ENCODE data around the gene NUDT14. TPM values are rescaled to one million over a fixed set of nuclear protein-coding genes. Genes with fewer than 3 reads are reported as not detected.

The NUDT14 gene
- total RNA-seq, 1 donor from 2014 or later = 39.1 TPM

DNA sequence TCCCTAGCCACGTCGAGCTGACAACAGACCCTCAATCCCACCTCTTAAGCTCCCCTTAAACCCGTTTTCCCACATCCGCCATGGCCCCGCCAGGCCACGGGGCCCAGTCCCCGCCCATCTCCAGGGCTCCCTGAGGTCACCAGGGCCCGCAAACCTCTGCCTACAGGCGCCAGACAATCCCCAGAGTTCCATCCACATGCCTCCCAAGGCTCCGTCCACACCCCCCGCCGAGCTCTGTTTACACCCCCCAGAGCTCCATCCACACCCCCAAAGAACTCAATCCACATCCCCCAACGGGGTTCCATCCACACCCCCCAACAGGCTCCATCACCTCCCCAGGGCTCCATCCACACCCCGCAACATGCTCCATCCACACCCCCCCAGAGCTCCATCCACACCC lies 21.8 kb downstream of the NUDT14 start:
- no peak for DNase-seq (ENCODE audit: extremely low spot score, unreplicated experiment)
- H3K27me3 Mint-ChIP-seq (ENCODE audit: unreplicated experiment) = peaks cover 3% of the 10 kb centered on the region
- peaks cover 3% of the 10 kb centered on the region for H3K4me1 Mint-ChIP-seq (ENCODE audit: unreplicated experiment)
- H3K36me3 Mint-ChIP-seq (ENCODE audit: unreplicated experiment) = no peaks in the 10 kb centered on the region
- no peak overlapping the region for H3K4me3 Mint-ChIP-seq (ENCODE audit: unreplicated experiment)
- TF ChIP-seq, protein P1, sequence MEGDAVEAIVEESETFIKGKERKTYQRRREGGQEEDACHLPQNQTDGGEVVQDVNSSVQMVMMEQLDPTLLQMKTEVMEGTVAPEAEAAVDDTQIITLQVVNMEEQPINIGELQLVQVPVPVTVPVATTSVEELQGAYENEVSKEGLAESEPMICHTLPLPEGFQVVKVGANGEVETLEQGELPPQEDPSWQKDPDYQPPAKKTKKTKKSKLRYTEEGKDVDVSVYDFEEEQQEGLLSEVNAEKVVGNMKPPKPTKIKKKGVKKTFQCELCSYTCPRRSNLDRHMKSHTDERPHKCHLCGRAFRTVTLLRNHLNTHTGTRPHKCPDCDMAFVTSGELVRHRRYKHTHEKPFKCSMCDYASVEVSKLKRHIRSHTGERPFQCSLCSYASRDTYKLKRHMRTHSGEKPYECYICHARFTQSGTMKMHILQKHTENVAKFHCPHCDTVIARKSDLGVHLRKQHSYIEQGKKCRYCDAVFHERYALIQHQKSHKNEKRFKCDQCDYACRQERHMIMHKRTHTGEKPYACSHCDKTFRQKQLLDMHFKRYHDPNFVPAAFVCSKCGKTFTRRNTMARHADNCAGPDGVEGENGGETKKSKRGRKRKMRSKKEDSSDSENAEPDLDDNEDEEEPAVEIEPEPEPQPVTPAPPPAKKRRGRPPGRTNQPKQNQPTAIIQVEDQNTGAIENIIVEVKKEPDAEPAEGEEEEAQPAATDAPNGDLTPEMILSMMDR (IDR thresholded peaks at IDR 0.05) = no peak
- no peak overlapping the region for H3K27ac Mint-ChIP-seq (ENCODE audit: unreplicated experiment)
- no peaks in the 10 kb centered on the region for H3K9me3 Mint-ChIP-seq (ENCODE audit: unreplicated experiment)

DNA sequence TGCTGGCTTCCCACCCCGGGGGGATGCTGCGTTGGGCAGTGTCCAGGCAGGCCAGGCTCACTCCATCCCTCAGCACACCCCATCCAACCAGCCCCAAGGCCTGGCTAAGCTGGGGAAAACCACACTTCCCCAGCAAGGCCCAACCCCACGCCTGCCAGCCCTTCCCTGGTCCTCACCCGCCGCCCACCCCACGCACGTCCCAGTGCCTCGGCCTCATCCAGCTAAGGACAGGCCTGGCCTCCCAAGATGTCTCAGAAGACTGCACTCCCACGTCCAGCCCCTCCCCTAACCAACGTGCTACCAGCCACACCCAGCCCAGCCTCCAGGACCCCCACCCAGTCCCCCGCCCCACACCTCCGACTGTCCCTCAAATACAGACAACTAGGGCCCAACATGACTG lies 22.3 kb downstream of the NUDT14 start:
- H3K4me1 Mint-ChIP-seq (ENCODE audit: unreplicated experiment) = peaks cover 3% of the 10 kb centered on the region
- H3K27ac Mint-ChIP-seq (ENCODE audit: unreplicated experiment) = no peak overlapping the region
- H3K9me3 Mint-ChIP-seq (ENCODE audit: unreplicated experiment) = no peaks in the 10 kb centered on the region
- no peak overlapping the region for H3K4me3 Mint-ChIP-seq (ENCODE audit: unreplicated experiment)
- DNase-seq (ENCODE audit: extremely low spot score, unreplicated experiment) = no peak
- TF ChIP-seq, protein P1 (IDR thresholded peaks at IDR 0.05) = no peak
- peaks cover 3% of the 10 kb centered on the region for H3K27me3 Mint-ChIP-seq (ENCODE audit: unreplicated experiment)
- H3K36me3 Mint-ChIP-seq (ENCODE audit: unreplicated experiment) = no peaks in the 10 kb centered on the region

DNA sequence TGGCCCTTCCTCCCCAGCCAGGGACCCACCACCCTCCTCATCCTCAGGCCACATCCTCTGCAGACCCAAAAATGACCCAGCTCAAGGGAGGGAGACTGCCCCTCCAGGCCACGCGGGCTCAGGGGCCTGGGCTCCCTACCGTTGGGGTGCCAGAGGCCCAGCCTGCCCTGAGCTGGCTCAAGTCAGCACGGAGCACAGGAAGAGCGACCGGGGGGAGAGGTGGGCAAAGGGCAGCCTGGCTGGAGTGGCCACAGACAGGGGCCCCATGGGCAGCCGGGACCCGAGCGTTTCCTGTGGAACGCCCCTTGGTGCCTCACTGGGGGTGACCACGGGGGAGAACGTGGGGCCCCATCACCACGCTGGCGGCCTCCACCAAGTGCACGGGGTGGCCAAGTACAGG lies 23.2 kb downstream of the NUDT14 start:
- no peaks in the 10 kb centered on the region for H3K9me3 Mint-ChIP-seq (ENCODE audit: unreplicated experiment)
- no peak overlapping the region for H3K4me3 Mint-ChIP-seq (ENCODE audit: unreplicated experiment)
- DNase-seq (ENCODE audit: extremely low spot score, unreplicated experiment) = no peak
- no peak overlapping the region for H3K27ac Mint-ChIP-seq (ENCODE audit: unreplicated experiment)
- peaks cover 3% of the 10 kb centered on the region for H3K27me3 Mint-ChIP-seq (ENCODE audit: unreplicated experiment)
- no peaks in the 10 kb centered on the region for H3K36me3 Mint-ChIP-seq (ENCODE audit: unreplicated experiment)
- TF ChIP-seq, protein P1 (IDR thresholded peaks at IDR 0.05) = no peak
- H3K4me1 Mint-ChIP-seq (ENCODE audit: unreplicated experiment) = peaks cover 3% of the 10 kb centered on the region

DNA sequence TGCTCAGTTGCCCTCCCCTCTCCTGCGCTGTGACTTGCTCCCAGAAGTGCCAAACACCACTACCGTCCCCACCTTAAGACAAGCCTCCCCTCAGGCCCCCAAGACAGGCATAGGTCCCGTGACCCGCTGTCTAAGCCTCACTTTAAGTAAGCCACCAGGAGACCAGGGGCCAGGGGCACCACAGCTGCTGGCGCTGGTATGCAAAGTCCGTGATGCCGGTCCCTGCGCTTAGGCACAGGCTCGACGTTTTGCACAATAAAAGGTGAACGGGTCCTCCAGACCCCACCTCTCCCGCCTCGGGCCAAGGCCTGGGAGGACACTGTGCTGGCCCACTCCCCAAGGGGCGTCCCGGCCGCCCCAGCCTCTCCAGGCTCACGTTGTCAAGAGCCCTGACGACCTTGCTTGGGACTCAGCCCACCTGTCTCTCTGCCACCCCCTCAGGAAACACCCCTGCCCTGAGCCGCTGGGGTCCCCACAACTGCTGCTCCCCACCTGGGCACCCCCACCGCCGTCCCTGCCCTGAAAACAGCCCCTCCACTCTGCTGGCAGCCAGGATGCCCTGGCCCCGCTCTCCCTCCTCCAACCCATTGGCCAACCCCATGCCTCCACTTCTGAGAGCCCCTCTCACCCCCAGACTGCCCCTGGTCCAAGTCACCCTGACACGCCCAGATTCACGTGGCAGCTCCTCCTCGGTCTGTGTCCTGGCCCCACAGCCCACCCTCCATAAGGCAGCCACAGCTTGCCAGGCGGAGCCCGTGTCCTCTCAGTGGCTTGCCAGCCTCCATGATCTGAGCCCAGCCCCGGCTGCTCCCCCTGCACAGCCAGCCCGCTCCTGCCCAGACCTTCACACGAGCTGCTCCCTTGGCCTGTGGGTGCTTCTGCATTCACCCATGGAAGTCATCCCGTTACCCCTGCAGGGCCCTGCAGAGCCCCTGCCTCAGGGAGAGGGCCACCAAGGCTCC lies 24.4 kb downstream of the NUDT14 start:
- DNase-seq (ENCODE audit: extremely low spot score, unreplicated experiment) = no peak
- Mint-ChIP-seq H3K36me3 (ENCODE audit: unreplicated experiment) (no peaks in the 10 kb centered on the region), H3K27ac (ENCODE audit: unreplicated experiment) (no peak overlapping the region), H3K4me1 (ENCODE audit: unreplicated experiment) (peaks cover 3% of the 10 kb centered on the region), H3K27me3 (ENCODE audit: unreplicated experiment) (peaks cover 3% of the 10 kb centered on the region), H3K4me3 (ENCODE audit: unreplicated experiment) (no peak overlapping the region), H3K9me3 (ENCODE audit: unreplicated experiment) (no peaks in the 10 kb centered on the region)
- TF ChIP-seq, protein P1 (IDR thresholded peaks at IDR 0.05) = no peak

DNA sequence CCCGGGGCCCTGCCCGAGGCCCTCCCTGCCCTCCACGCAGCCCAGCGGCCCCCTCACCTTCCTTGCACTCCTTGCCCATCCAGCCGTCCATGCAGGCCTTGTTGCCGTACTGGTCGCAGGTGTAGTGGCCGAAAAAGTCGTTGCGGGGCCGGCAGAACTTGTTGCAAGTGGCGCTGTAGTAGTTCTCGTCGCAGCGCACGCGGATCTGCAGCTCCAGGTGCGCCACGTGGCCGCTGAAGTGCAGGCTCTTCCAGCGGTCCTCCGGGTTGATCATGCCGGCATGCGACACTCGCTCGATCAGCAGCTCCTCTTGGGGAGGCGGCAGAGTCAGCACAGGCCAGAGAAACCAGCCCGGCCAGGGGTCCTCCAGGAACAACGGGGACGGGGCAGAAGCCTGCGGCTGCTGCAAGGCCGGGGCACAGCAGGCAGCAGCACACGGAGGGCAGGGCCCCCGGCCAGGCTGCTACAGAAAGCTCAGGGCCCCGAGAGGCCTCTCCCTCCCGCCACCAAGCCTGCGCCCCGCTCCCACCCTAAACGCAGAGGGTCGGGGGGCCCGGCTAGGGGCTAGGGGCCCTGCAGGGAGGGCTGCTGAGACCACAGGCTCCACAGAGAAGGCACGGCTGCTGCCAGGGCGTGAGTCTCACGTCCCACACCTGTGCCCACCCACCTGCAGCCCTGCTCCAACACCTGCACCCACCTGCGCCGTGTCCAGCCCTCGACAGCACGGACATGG lies 25.3 kb downstream of the NUDT14 start:
- Mint-ChIP-seq H3K27me3 (ENCODE audit: unreplicated experiment) (peaks cover 3% of the 10 kb centered on the region), H3K9me3 (ENCODE audit: unreplicated experiment) (no peaks in the 10 kb centered on the region), H3K27ac (ENCODE audit: unreplicated experiment) (no peak overlapping the region), H3K4me3 (ENCODE audit: unreplicated experiment) (no peak overlapping the region), H3K36me3 (ENCODE audit: unreplicated experiment) (no peaks in the 10 kb centered on the region), H3K4me1 (ENCODE audit: unreplicated experiment) (peaks cover 3% of the 10 kb centered on the region)
- no peak for DNase-seq (ENCODE audit: extremely low spot score, unreplicated experiment)
- TF ChIP-seq, protein P1 (IDR thresholded peaks at IDR 0.05) = no peak
